GOT3 (cell line): ENCODE measurements around the gene LIN54.
A peak's percentile ranks its signal among the peaks of the same experiment; 100 is the strongest.

Experiments
- DNase-seq: peaks from one replicate; lab custom pipeline; 2025; ENCODE audit warnings: mixed read lengths; lab: John Stamatoyannopoulos, UW

LIN54 gene

GRCh38 chr4:82891707-82892466 is 118.7 kb downstream of the LIN54 start:
- no peak for DNase-seq

GRCh38 chr4:82890901-82891706 is 119.5 kb downstream of the LIN54 start, which contains the start of gene SEC31A:
Gene SEC31A, minus strand, starts transcription at chr4:82891153. Its CDS starts 9,217 bp downstream, at chr4:82881936.
- DNase-seq, result peak; percentile 82

- DNase-seq, result no peak
Observed at GRCh38 chr4:82890528-82890900, 120.1 kb downstream of the LIN54 start.

- DNase-seq, result no peak
Observed at GRCh38 chr4:82889287-82889686, 121.3 kb downstream of the LIN54 start.

GRCh38 chr4:82886147-82886942 is 124.3 kb downstream of the LIN54 start:
- DNase-seq, result no peak

GRCh38 chr4:82885410-82885809 is 125.2 kb downstream of the LIN54 start:
- DNase-seq, result no peak
